ENCODE measurements around the gene POU2AF3. TPM values are rescaled to one million over a fixed set of nuclear protein-coding genes. Genes with fewer than 3 reads are reported as not detected.

Gene POU2AF3
- total RNA-seq, 3 donors from 2014 or later (not counting 1 experiment from before 2014, with no cell fraction given): not detected

DNA sequence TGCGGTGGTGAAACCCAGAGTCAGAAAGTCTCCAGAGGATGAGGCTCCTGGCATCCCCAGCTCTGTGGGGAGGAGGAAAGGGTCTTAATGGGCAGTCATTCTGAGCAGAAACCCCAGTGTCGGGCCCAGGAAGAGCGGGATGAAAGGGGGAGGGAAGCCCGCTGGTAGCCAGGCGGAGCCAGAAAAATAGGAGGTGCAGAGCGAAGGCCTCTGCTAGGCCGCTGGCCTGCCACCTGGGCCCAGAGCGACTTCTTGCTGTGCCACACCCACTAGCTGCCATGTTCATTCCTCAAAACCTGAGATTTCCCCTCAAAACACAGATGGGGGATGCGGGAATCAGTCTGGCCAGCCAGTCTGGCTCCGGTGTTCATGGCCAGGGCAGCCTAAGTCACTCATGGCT, 650 bp upstream of the POU2AF3 start:
- no peaks in the 10 kb centered on the region for H3K4me1 ChIP-seq (ENCODE audit: control insufficient read depth, insufficient read depth, low read length)
- Mint-ChIP-seq H3K4me3 (no peak overlapping the region), H3K9me3 (no peaks in the 10 kb centered on the region), H3K27me3 (ENCODE audit: low read depth in 2 of 2) (peaks cover 25 to 36% of the 10 kb centered on the region in 2 donors), H3K36me3 (no peaks in the 10 kb centered on the region), H3K4me1 (no peaks in the 10 kb centered on the region), H3K27ac (no peak overlapping the region)
- H3K27me3 ChIP-seq (ENCODE audit: control insufficient read depth, insufficient read depth, low read length): peaks cover 6% of the 10 kb centered on the region
- H3K36me3 ChIP-seq (ENCODE audit: control insufficient read depth, insufficient read depth, low read length): no peaks in the 10 kb centered on the region
- no peak for ATAC-seq
- no peak for TF ChIP-seq CTCF (IDR thresholded peaks at IDR 0.05)
- no peak for DNase-seq
- intact Hi-C loops (cut with micrococcal nuclease): no loop called here
- H3K27ac ChIP-seq (ENCODE audit: low read length): no peak overlapping the region
- H3K9me3 ChIP-seq (ENCODE audit: control insufficient read depth, insufficient read depth, low read length): no peaks in the 10 kb centered on the region
- no peak overlapping the region for H3K4me3 ChIP-seq (ENCODE audit: low read length)
- WGBS (ENCODE audit: insufficient coverage): 95% methylated on average over 10 of the region's 10 CpGs

- Mint-ChIP-seq H3K4me1 (no peaks in the 10 kb centered on the region), H3K4me3 (no peak overlapping the region), H3K27ac (no peak overlapping the region), H3K9me3 (no peaks in the 10 kb centered on the region), H3K27me3 (ENCODE audit: low read depth in 2 of 2) (peaks cover 29 to 42% of the 10 kb centered on the region in 2 donors), H3K36me3 (no peaks in the 10 kb centered on the region)
- H3K27ac ChIP-seq (ENCODE audit: low read length): no peak overlapping the region
- no peaks in the 10 kb centered on the region for H3K9me3 ChIP-seq (ENCODE audit: control insufficient read depth, insufficient read depth, low read length)
- TF ChIP-seq CTCF (IDR thresholded peaks at IDR 0.05): no peak
- 3% methylated on average over 77 of the region's 77 CpGs for WGBS (ENCODE audit: insufficient coverage)
- DNase-seq (no peak), ATAC-seq (no peak)
- intact Hi-C loops (cut with micrococcal nuclease): no loop called here
- no peaks in the 10 kb centered on the region for H3K4me1 ChIP-seq (ENCODE audit: control insufficient read depth, insufficient read depth, low read length)
- no peaks in the 10 kb centered on the region for H3K36me3 ChIP-seq (ENCODE audit: control insufficient read depth, insufficient read depth, low read length)
- H3K4me3 ChIP-seq (ENCODE audit: low read length): peak overlapping the region; percentile 32
- peaks cover 6% of the 10 kb centered on the region for H3K27me3 ChIP-seq (ENCODE audit: control insufficient read depth, insufficient read depth, low read length)
Observed at GRCh38 chr11:111299101-111300026, 1.0 kb downstream of the POU2AF3 start.

- no peak overlapping the region for H3K4me3 Mint-ChIP-seq
- no peaks in the 10 kb centered on the region for H3K36me3 Mint-ChIP-seq
- no peak for TF ChIP-seq CTCF (IDR thresholded peaks at IDR 0.05)
- DNase-seq (no peak), ATAC-seq (no peak)
- WGBS (ENCODE audit: insufficient coverage): 91% methylated on average over 6 of the region's 9 CpGs
- peaks cover 34 to 52% of the 10 kb centered on the region in 2 donors for H3K27me3 Mint-ChIP-seq (ENCODE audit: low read depth in 2 of 2)
- H3K27ac ChIP-seq (ENCODE audit: low read length): no peak overlapping the region
- no peaks in the 10 kb centered on the region for H3K9me3 ChIP-seq (ENCODE audit: control insufficient read depth, insufficient read depth, low read length)
- H3K27ac Mint-ChIP-seq: no peak overlapping the region
- H3K9me3 Mint-ChIP-seq: no peaks in the 10 kb centered on the region
- H3K4me3 ChIP-seq (ENCODE audit: low read length): no peak overlapping the region
- peaks cover 6% of the 10 kb centered on the region for H3K27me3 ChIP-seq (ENCODE audit: control insufficient read depth, insufficient read depth, low read length)
- intact Hi-C loops (cut with micrococcal nuclease): no loop called here
- no peaks in the 10 kb centered on the region for H3K4me1 ChIP-seq (ENCODE audit: control insufficient read depth, insufficient read depth, low read length)
- H3K4me1 Mint-ChIP-seq: no peaks in the 10 kb centered on the region
- no peaks in the 10 kb centered on the region for H3K36me3 ChIP-seq (ENCODE audit: control insufficient read depth, insufficient read depth, low read length)
Observed at GRCh38 chr11:111300569-111300968, 2.2 kb downstream of the POU2AF3 start.

Measured in natural killer cell (primary cell).